ENCODE measurements around the gene GALNT11. TPM values are rescaled to one million over a fixed set of nuclear protein-coding genes. Genes with fewer than 3 reads are reported as not detected.

GALNT11 gene
- total and polyA plus RNA-seq, 4 experiments from 2014 or later: 19.1 to 36.5 (median 29.5) TPM

DNA sequence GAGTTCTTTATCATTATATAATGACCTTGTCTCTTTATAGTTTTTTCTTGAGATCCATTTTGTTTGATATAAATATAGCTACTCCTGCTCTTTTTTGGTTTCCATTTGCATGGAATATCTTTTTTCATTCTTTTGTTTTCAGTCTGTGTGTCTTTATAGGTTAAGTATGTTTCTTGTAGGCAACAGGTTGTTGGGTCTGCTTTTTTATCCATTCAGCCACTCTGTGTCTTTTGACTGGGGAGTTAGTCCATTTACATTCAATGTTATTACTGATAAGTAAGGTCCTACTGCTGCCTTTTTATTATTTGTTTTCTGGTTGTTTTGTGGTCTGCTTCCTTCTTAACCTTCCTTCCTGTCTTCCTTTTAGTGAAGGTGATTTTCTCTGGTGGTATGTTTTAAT, 21.1 kb downstream of the GALNT11 start:
- CTCF ChIA-PET (ENCODE audit: partially characterized antibody): no interaction called here
- Histone ChIP-seq H3K36me3 (ENCODE audit: insufficient read depth, low read length) (no peaks in the 10 kb centered on the region), H3K4me3 (ENCODE audit: low read length in 2 of 2) (no peak overlapping the region), H3K4me1 (ENCODE audit: insufficient read depth, low read length) (no peaks in the 10 kb centered on the region), H3K27me3 (ENCODE audit: insufficient read depth, low read length) (no peaks in the 10 kb centered on the region), H3K27ac (ENCODE audit: low read depth, low read length) (no peak overlapping the region), H3K9me3 (ENCODE audit: control insufficient read depth in 1 of 2, low read length in 2 of 2) (no peaks in the 10 kb centered on the region)
- H3K9me3 Mint-ChIP-seq: peaks cover 3 to 41% (median 32%) of the 10 kb centered on the region in 8 donors
- peak overlapping the region in 1 of 7 donors; percentile 65 for H3K27ac Mint-ChIP-seq
- POLR2A ChIA-PET (ENCODE audit: partially characterized antibody): no interaction called here
- H3K36me3 Mint-ChIP-seq: peaks cover 43 to 47% of the 10 kb centered on the region in 2 donors
- intact Hi-C loops (cut with micrococcal nuclease): no loop called here
- peaks cover 8 to 25% (median 16%) of the 10 kb centered on the region in 4 donors for H3K4me1 Mint-ChIP-seq
- H3K27me3 Mint-ChIP-seq: no peaks in the 10 kb centered on the region
- DNase-seq: no peak
- H3K4me3 Mint-ChIP-seq: peak overlapping the region in 1 of 8 donors; percentile 18

DNA sequence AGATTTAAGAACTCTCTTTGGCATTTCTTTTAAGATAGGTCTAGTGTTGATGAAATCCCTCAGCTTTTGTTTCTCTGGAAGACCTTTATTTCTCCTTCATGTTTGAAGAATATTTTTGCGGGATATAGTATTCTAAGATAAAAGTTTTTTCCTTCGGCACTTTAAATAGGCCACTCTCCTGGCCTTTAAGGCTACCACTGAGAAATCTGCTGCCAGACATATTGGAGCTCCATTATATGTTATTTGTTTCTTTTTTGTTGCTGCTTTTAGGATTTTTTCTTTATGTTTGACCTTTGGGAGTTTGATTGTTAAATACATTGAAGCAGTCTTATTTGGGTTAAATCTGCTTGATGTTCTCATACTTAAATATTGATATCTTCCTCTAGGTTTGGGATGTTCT, 22.6 kb downstream of the GALNT11 start:
- Histone ChIP-seq H3K27ac (ENCODE audit: low read depth, low read length) (no peak overlapping the region), H3K9me3 (ENCODE audit: control insufficient read depth in 1 of 2, low read length in 2 of 2) (no peaks in the 10 kb centered on the region), H3K4me1 (ENCODE audit: insufficient read depth, low read length) (no peaks in the 10 kb centered on the region), H3K4me3 (ENCODE audit: low read length in 2 of 2) (no peak overlapping the region), H3K36me3 (ENCODE audit: insufficient read depth, low read length) (no peaks in the 10 kb centered on the region), H3K27me3 (ENCODE audit: insufficient read depth, low read length) (no peaks in the 10 kb centered on the region)
- ChIA-PET CTCF (ENCODE audit: partially characterized antibody) (no interaction called here), POLR2A (ENCODE audit: partially characterized antibody) (no interaction called here)
- Mint-ChIP-seq H3K27me3 (no peaks in the 10 kb centered on the region), H3K27ac (no peak overlapping the region), H3K9me3 (peaks cover 1 to 41% (median 31%) of the 10 kb centered on the region in 8 donors), H3K36me3 (peaks cover 38 to 45% of the 10 kb centered on the region in 2 donors), H3K4me1 (peaks cover 8 to 25% (median 18%) of the 10 kb centered on the region in 4 donors), H3K4me3 (no peak overlapping the region)
- intact Hi-C loops (cut with micrococcal nuclease): no loop called here
- DNase-seq: no peak

DNA sequence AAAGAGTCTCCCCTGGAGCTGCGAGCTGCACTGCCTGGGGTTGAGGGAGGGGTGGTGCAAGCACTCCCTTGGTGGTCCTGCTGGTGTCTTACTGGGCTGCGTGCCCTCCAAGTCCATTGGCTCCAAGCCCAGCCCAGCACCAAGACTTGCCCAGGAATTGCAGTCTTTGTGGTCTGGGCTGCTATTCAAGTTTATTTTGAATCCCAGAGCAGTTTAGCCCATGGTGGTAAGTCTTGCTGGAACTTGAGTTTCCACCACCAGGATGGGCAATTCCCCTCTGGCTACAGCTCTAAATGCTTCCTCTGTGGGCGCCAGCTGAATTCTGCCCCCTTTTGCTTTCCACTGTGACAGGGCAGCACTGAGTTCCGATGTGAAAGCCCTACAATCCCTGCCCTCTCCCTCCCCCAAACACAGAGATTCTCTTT, 25.1 kb downstream of the GALNT11 start:
- no peaks in the 10 kb centered on the region for H3K27me3 Mint-ChIP-seq
- H3K4me1 Mint-ChIP-seq: peaks cover 8 to 19% (median 17%) of the 10 kb centered on the region in 4 donors
- Histone ChIP-seq H3K4me3 (ENCODE audit: low read length in 2 of 2) (no peak overlapping the region), H3K4me1 (ENCODE audit: insufficient read depth, low read length) (no peaks in the 10 kb centered on the region), H3K27ac (ENCODE audit: low read depth, low read length) (no peak overlapping the region), H3K27me3 (ENCODE audit: insufficient read depth, low read length) (no peaks in the 10 kb centered on the region), H3K36me3 (ENCODE audit: insufficient read depth, low read length) (no peaks in the 10 kb centered on the region), H3K9me3 (ENCODE audit: control insufficient read depth in 1 of 2, low read length in 2 of 2) (no peaks in the 10 kb centered on the region)
- no peak overlapping the region for H3K4me3 Mint-ChIP-seq
- no peak for DNase-seq
- POLR2A ChIA-PET (ENCODE audit: partially characterized antibody): no interaction called here
- peak overlapping the region in 1 of 7 donors; percentile 23 for H3K27ac Mint-ChIP-seq
- peaks cover 0 to 20% (median 15%) of the 10 kb centered on the region in 8 donors for H3K9me3 Mint-ChIP-seq
- intact Hi-C loops (cut with micrococcal nuclease): no loop called here
- peaks cover 19 to 32% of the 10 kb centered on the region in 2 donors for H3K36me3 Mint-ChIP-seq
- CTCF ChIA-PET (ENCODE audit: partially characterized antibody): no interaction called here

DNA sequence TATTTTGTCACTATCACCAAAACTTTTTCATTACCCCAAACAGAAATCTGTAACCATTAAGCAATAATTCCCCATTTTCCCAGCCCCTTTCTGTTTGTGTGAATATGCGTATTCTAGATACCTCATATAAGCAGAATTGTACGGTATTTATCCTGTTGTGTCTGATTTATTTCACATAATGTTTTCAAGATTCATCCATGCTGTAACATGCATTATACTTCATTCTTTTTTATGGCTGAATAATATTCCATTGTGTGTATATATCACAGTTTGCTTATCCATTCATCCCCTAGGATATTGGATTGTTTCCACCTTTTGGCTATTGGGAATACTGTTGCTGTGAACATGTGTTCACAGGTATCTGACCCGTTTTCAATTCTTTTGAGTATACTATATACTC, 26.5 kb downstream of the GALNT11 start:
- Mint-ChIP-seq H3K27ac (no peak overlapping the region), H3K9me3 (peaks cover 0 to 6% (median 4%) of the 10 kb centered on the region in 8 donors), H3K4me1 (peaks cover 4 to 13% (median 7%) of the 10 kb centered on the region in 4 donors), H3K36me3 (peaks cover 9 to 18% of the 10 kb centered on the region in 2 donors), H3K27me3 (no peaks in the 10 kb centered on the region), H3K4me3 (no peak overlapping the region)
- Histone ChIP-seq H3K27me3 (ENCODE audit: insufficient read depth, low read length) (no peaks in the 10 kb centered on the region), H3K36me3 (ENCODE audit: insufficient read depth, low read length) (no peaks in the 10 kb centered on the region), H3K4me3 (ENCODE audit: low read length in 2 of 2) (no peak overlapping the region), H3K27ac (ENCODE audit: low read depth, low read length) (no peak overlapping the region), H3K4me1 (ENCODE audit: insufficient read depth, low read length) (no peaks in the 10 kb centered on the region), H3K9me3 (ENCODE audit: control insufficient read depth in 1 of 2, low read length in 2 of 2) (no peaks in the 10 kb centered on the region)
- ChIA-PET CTCF (ENCODE audit: partially characterized antibody) (no interaction called here), POLR2A (ENCODE audit: partially characterized antibody) (no interaction called here)
- DNase-seq: no peak
- intact Hi-C loops (cut with micrococcal nuclease): no loop called here

DNA sequence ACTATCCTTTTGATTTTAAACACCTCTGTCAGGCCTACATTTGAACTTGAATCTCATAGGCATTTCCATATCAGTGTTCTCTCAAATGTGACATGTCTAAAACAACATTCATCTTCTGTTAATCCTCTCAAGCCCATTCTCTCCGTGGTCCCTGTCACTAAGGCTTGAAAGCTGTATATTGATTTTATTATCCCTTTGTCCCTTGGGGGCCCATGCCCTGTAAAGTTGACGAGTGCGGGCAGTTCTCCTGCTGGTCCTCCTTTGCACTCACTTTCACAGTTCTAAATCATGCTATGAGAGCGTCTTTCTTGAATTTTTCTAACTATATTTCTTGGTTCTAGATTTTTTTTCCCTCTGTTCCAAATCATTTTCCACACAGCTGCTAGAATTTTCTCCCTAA, 27.3 kb downstream of the GALNT11 start:
- Histone ChIP-seq H3K27me3 (ENCODE audit: insufficient read depth, low read length) (no peaks in the 10 kb centered on the region), H3K36me3 (ENCODE audit: insufficient read depth, low read length) (no peaks in the 10 kb centered on the region), H3K4me1 (ENCODE audit: insufficient read depth, low read length) (no peaks in the 10 kb centered on the region), H3K27ac (ENCODE audit: low read depth, low read length) (no peak overlapping the region), H3K9me3 (ENCODE audit: control insufficient read depth in 1 of 2, low read length in 2 of 2) (no peaks in the 10 kb centered on the region), H3K4me3 (ENCODE audit: low read length in 2 of 2) (no peak overlapping the region)
- peak overlapping the region in 1 of 7 donors; percentile 4 for H3K27ac Mint-ChIP-seq
- DNase-seq: no peak
- no peak overlapping the region for H3K4me3 Mint-ChIP-seq
- H3K4me1 Mint-ChIP-seq: peaks cover 4 to 15% (median 6%) of the 10 kb centered on the region in 4 donors
- no peaks in the 10 kb centered on the region for H3K27me3 Mint-ChIP-seq
- peaks cover 8 to 19% of the 10 kb centered on the region in 2 donors for H3K36me3 Mint-ChIP-seq
- POLR2A ChIA-PET (ENCODE audit: partially characterized antibody): no interaction called here
- peaks cover 0 to 5% (median 4%) of the 10 kb centered on the region in 8 donors for H3K9me3 Mint-ChIP-seq
- CTCF ChIA-PET (ENCODE audit: partially characterized antibody): no interaction called here
- intact Hi-C loops (cut with micrococcal nuclease): no loop called here

DNA sequence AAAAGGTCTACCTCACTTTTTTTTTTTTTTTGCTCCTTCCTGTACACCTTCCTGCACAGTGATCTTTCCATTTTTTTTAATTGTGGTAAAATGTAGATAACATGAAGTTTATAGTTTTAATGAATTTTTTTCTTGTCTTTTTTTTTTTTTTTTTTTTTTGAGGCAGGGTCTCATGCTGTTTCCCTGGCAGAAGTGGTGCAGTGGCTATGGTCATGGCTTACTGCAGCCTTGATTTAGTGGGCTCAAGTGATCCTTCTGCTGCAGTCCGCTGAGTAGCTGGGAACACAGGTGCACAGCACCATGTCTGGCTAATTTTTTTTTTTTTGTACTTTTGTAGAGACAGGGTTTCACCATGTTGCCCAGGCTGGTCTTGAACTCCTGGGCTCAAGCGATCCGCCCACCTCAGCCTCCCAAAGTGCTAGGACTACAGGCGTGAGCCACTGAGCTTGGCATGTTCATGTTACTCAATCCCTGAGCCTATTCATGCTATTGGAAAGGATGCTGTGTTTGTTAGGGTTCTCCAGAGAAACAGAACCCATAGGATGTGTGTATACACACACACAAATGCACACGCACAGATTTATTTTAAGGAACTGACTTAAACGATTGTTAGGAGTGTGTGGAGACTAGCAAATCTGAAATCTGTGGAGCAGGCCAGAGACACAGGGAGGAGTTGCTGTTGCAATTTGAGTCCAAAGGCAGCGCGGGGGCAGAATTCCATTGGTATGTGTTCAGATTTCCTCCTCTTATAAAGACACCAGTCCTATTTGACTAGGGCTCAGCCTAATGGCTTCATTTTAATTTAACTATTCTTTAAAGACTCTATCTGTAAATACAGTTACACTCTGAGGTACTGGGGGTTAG, 29.1 kb downstream of the GALNT11 start:
- no peak for DNase-seq
- Mint-ChIP-seq H3K36me3 (peaks cover 8 to 22% of the 10 kb centered on the region in 2 donors), H3K27ac (peak overlapping the region in 1 of 7 donors; percentile 57), H3K9me3 (no peaks in the 10 kb centered on the region), H3K4me3 (no peak overlapping the region), H3K4me1 (peaks cover 4 to 15% (median 7%) of the 10 kb centered on the region in 4 donors), H3K27me3 (no peaks in the 10 kb centered on the region)
- H3K9me3 ChIP-seq (ENCODE audit: control insufficient read depth in 1 of 2, low read length in 2 of 2): no peaks in the 10 kb centered on the region
- H3K4me1 ChIP-seq (ENCODE audit: insufficient read depth, low read length): no peaks in the 10 kb centered on the region
- H3K27me3 ChIP-seq (ENCODE audit: insufficient read depth, low read length): no peaks in the 10 kb centered on the region
- POLR2A ChIA-PET (ENCODE audit: partially characterized antibody): no interaction called here
- intact Hi-C loops (cut with micrococcal nuclease): no loop called here
- no peak overlapping the region for H3K4me3 ChIP-seq (ENCODE audit: low read length in 2 of 2)
- H3K36me3 ChIP-seq (ENCODE audit: insufficient read depth, low read length): no peaks in the 10 kb centered on the region
- CTCF ChIA-PET (ENCODE audit: partially characterized antibody): no interaction called here
- H3K27ac ChIP-seq (ENCODE audit: low read depth, low read length): no peak overlapping the region

DNA sequence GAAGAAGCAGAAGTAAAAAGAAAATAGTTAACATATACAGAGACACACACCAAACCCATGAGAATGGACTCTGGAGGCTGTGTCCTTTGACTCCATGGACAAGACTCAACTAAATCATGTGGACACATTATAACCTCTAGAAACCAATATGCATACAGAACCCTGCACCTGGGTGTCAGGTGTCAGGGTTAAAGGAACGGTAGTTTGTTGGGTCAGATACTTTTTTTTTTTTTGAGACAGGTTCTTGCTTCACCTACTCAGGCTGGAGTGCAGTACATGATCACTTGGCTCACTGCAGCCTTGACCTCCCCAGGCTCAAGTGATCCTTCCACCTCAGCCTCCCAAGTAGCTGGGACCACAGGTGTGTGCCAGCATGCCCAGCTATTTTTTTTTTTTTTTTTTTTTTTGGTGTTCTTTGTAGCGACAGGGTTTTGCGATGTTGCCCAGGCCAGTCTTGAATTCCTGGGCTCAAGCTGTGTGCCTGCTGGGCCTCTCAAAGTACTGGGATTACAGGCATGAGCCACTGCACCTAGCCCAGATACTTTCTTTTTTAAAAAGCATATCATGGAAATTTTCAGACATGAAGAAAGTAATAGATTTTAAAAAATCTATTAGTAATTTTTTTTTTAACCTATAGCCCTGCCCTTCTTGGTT, 31.3 kb downstream of the GALNT11 start:
- H3K4me1 ChIP-seq (ENCODE audit: insufficient read depth, low read length): no peaks in the 10 kb centered on the region
- no peak overlapping the region for H3K4me3 ChIP-seq (ENCODE audit: low read length in 2 of 2)
- H3K27me3 ChIP-seq (ENCODE audit: insufficient read depth, low read length): no peaks in the 10 kb centered on the region
- no peak overlapping the region for H3K27ac Mint-ChIP-seq
- DNase-seq: no peak
- CTCF ChIA-PET (ENCODE audit: partially characterized antibody): no interaction called here
- H3K4me1 Mint-ChIP-seq: peaks cover 0 to 10% (median 5%) of the 10 kb centered on the region in 4 donors
- no peak overlapping the region for H3K27ac ChIP-seq (ENCODE audit: low read depth, low read length)
- no peaks in the 10 kb centered on the region for H3K36me3 ChIP-seq (ENCODE audit: insufficient read depth, low read length)
- H3K27me3 Mint-ChIP-seq: no peaks in the 10 kb centered on the region
- intact Hi-C loops (cut with micrococcal nuclease): no loop called here
- H3K4me3 Mint-ChIP-seq: no peak overlapping the region
- H3K9me3 Mint-ChIP-seq: peaks cover 0 to 3% (median 0%) of the 10 kb centered on the region in 8 donors
- H3K36me3 Mint-ChIP-seq: peaks cover 13 to 22% of the 10 kb centered on the region in 2 donors
- H3K9me3 ChIP-seq (ENCODE audit: control insufficient read depth in 1 of 2, low read length in 2 of 2): no peaks in the 10 kb centered on the region
- POLR2A ChIA-PET (ENCODE audit: partially characterized antibody): no interaction called here
